ENCODE measurements around the gene GNE.

GNE gene

GRCh38 chr9:36218411-36218901 is 39.8 kb downstream of the GNE start:
- ATAC-seq, result no peak; the same call in 2 of the 3 replicates
- no peak for TF ChIP-seq BACH2 (CRISPR knock-in tag; IDR thresholded peaks at IDR 0.05; ENCODE audit: borderline replicate concordance)
- TF ChIP-seq ZNF70 (CRISPR knock-in tag; IDR thresholded peaks at IDR 0.05), result no peak
- TF ChIP-seq ZFP30 (CRISPR knock-in tag; IDR thresholded peaks at IDR 0.05), result no peak
- no peak for TF ChIP-seq RARB (CRISPR knock-in tag; IDR thresholded peaks at IDR 0.05)
- no peak for TF ChIP-seq TCF4 (CRISPR knock-in tag; IDR thresholded peaks at IDR 0.05; ENCODE audit: borderline replicate concordance)
- TF ChIP-seq SNAI2 (CRISPR knock-in tag; IDR thresholded peaks at IDR 0.05), result no peak
- TF ChIP-seq PPARA (CRISPR knock-in tag; IDR thresholded peaks at IDR 0.05; ENCODE audit: borderline replicate concordance), result no peak
- TF ChIP-seq CREB5 (CRISPR knock-in tag; IDR thresholded peaks at IDR 0.05; ENCODE audit: low read depth), result no peak
- no peak for TF ChIP-seq TSHZ2 (CRISPR knock-in tag; IDR thresholded peaks at IDR 0.05)
- no peak for TF ChIP-seq ZNF565 (CRISPR knock-in tag; conservative IDR thresholded peaks at IDR 0.05; ENCODE audit: low read depth)
- TF ChIP-seq ZNF8 (CRISPR knock-in tag; IDR thresholded peaks at IDR 0.05), result no peak
- no peak for TF ChIP-seq PATZ1 (CRISPR knock-in tag; IDR thresholded peaks at IDR 0.05; ENCODE audit: borderline replicate concordance)
- TF ChIP-seq GLIS3 (CRISPR knock-in tag; IDR thresholded peaks at IDR 0.05), result no peak
- TF ChIP-seq ISL1 (CRISPR knock-in tag; IDR thresholded peaks at IDR 0.05), result no peak
- no peak for TF ChIP-seq ZFP3 (CRISPR knock-in tag; IDR thresholded peaks at IDR 0.05)
- TF ChIP-seq OSR1 (CRISPR knock-in tag; IDR thresholded peaks at IDR 0.05), result no peak
- no peak for TF ChIP-seq CSRNP3 (CRISPR knock-in tag; IDR thresholded peaks at IDR 0.05)
- no peak for TF ChIP-seq ZC3H10 (CRISPR knock-in tag; IDR thresholded peaks at IDR 0.05)

GRCh38 chr9:36218011-36218410 is 40.2 kb downstream of the GNE start:
- ATAC-seq, result no peak
- TF ChIP-seq ZFP30 (CRISPR knock-in tag; IDR thresholded peaks at IDR 0.05), result no peak
- no peak for TF ChIP-seq ESRRG (CRISPR knock-in tag; IDR thresholded peaks at IDR 0.05)
- no peak for TF ChIP-seq ZNF565 (CRISPR knock-in tag; conservative IDR thresholded peaks at IDR 0.05; ENCODE audit: low read depth)
- TF ChIP-seq ARNTL (CRISPR knock-in tag; IDR thresholded peaks at IDR 0.05; ENCODE audit: borderline replicate concordance, low read depth), result no peak
- no peak for TF ChIP-seq CSRNP3 (CRISPR knock-in tag; IDR thresholded peaks at IDR 0.05)
- TF ChIP-seq SNAI2 (CRISPR knock-in tag; IDR thresholded peaks at IDR 0.05), result no peak
- no peak for TF ChIP-seq ZFP3 (CRISPR knock-in tag; IDR thresholded peaks at IDR 0.05)
- no peak for TF ChIP-seq TSHZ2 (CRISPR knock-in tag; IDR thresholded peaks at IDR 0.05)
- TF ChIP-seq ZNF8 (CRISPR knock-in tag; IDR thresholded peaks at IDR 0.05), result no peak
- no peak for TF ChIP-seq PATZ1 (CRISPR knock-in tag; IDR thresholded peaks at IDR 0.05; ENCODE audit: borderline replicate concordance)
- no peak for TF ChIP-seq ISL1 (CRISPR knock-in tag; IDR thresholded peaks at IDR 0.05)
- TF ChIP-seq OSR1 (CRISPR knock-in tag; IDR thresholded peaks at IDR 0.05), result no peak
- no peak for TF ChIP-seq CSDC2 (CRISPR knock-in tag; IDR thresholded peaks at IDR 0.05)
- TF ChIP-seq TOX (CRISPR knock-in tag; IDR thresholded peaks at IDR 0.05; ENCODE audit: borderline replicate concordance), result no peak
- TF ChIP-seq POU6F1 (CRISPR knock-in tag; IDR thresholded peaks at IDR 0.05; ENCODE audit: borderline replicate concordance, low read depth), result no peak

Measured in SK-N-SH treated with all-trans-retinoic acid at 6 μM for 48 hours (cell line).